Endothelial cell of umbilical vein (primary cell): Measurements from ENCODE around the gene ATOX1. TPM values are rescaled to one million over a fixed set of nuclear protein-coding genes. Genes with fewer than 3 reads are reported as not detected.

ENCODE experiments used
- BruUV-seq: library from RNA; stranded (reverse); fragments of 400-500 nt; replicated peaks from 2 replicates; lab custom pipeline; 2021; lab: Mats Ljungman, UMichigan
- CTCF ChIA-PET: fragments of 300-600, 350-600 bp; sonication (Branson Sonifier 250); formaldehyde crosslinking; loops from one replicate; lab custom pipeline; 2021; ENCODE audit warnings: antibody characterized with exemption, inconsistent platforms; lab: Charles Lee
- POLR2A ChIA-PET: fragments of 300-600, 350-600 bp; sonication (Branson Sonifier 250); formaldehyde crosslinking; loops from one replicate; lab custom pipeline; 2021; ENCODE audit warnings: antibody characterized with exemption, inconsistent platforms; lab: Charles Lee
- DNase-seq: peaks from one replicate; pipeline ENCODE4 v3.0.0-alpha.2; 2011; ENCODE audit warnings: low read depth, low spot score
- FAIRE-seq: peaks from 2 replicates; lab custom pipeline; 2011; peaks lifted over from hg19 to GRCh38; lab: Jason Lieb, UNC
- H2AFZ ChIP-seq: 2 replicates; pipeline ENCODE4 v1.6.0; 2012; ENCODE audit warnings: low read depth, low read length, control low read depth, inconsistent platforms
- H3K27ac ChIP-seq: 2 replicates; pipeline ENCODE4 v1.5.1; 2011; ENCODE audit warnings: low read depth, mild to moderate bottlenecking, control low read depth, low read length, moderate library complexity; ENCODE audit not compliant: insufficient read depth
- H3K27me3 ChIP-seq, 2 experiments: 2 replicates each; pipeline versions ENCODE4 v1.6.0 to v1.6.1; 2011; ENCODE audit warnings: low read length in 2 of 2, mixed read lengths in 1 of 2; ENCODE audit not compliant: control insufficient read depth in 2 of 2, insufficient read depth in 2 of 2
- H3K36me3 ChIP-seq, 2 experiments: 2 replicates in 1 of 2; 3 replicates in 1 of 2; pipeline ENCODE4 v1.5.1; 2011; ENCODE audit warnings: low read length in 2 of 2, mild to moderate bottlenecking in 1 of 2, moderate library complexity in 1 of 2; ENCODE audit not compliant: control insufficient read depth in 2 of 2, insufficient read depth in 2 of 2; ENCODE audit errors: extremely low read depth in 1 of 2
- H3K4me1 ChIP-seq: 3 replicates; pipeline ENCODE4 v1.5.1; 2011; ENCODE audit warnings: mild to moderate bottlenecking, low read length; ENCODE audit not compliant: control insufficient read depth, insufficient read depth; ENCODE audit errors: extremely low read depth
- H3K4me2 ChIP-seq: 2 replicates; pipeline ENCODE4 v1.6.1; 2011; ENCODE audit warnings: low read length, control low read depth, mixed read lengths; ENCODE audit not compliant: insufficient read depth
- H3K4me3 ChIP-seq, 3 experiments: fragments of 200-600 bp in 1 of 3; sonication (generic), shearing (Covaris generic) in 1 of 3; replicated peaks in 1 of 3; 2 replicates each; pipeline ENCODE4 v1.5.1; 2011 to 2016; ENCODE audit warnings: control low read depth in 3 of 3, low read length in 3 of 3, mild to moderate bottlenecking in 2 of 3, inconsistent platforms in 1 of 3, low read depth in 1 of 3, moderate library complexity in 1 of 3; ENCODE audit not compliant: insufficient read depth in 1 of 3
- H3K79me2 ChIP-seq: 2 replicates; pipeline ENCODE4 v1.6.0; 2012; ENCODE audit warnings: low read length, inconsistent platforms; ENCODE audit not compliant: control insufficient read depth, insufficient read depth
- H3K9ac ChIP-seq: replicated peaks from 2 replicates; pipeline ENCODE3; 2011; ENCODE audit warnings: low read length, control low read depth; ENCODE audit not compliant: insufficient read depth; ENCODE audit errors: extremely low read depth
- H3K9me1 ChIP-seq: replicated peaks from 3 replicates; pipeline ENCODE4 v1.6.0; 2011; ENCODE audit warnings: mild to moderate bottlenecking, low read length; ENCODE audit not compliant: control insufficient read depth, insufficient read depth; ENCODE audit errors: extremely low read depth
- H3K9me3 ChIP-seq: replicated peaks from 2 replicates; pipeline ENCODE4 v1.5.1; 2012; ENCODE audit warnings: low read length, inconsistent platforms; ENCODE audit not compliant: control insufficient read depth, insufficient read depth
- H4K20me1 ChIP-seq: replicated peaks from 2 replicates; pipeline ENCODE3; 2011; ENCODE audit warnings: mild to moderate bottlenecking, low read length; ENCODE audit not compliant: control insufficient read depth, insufficient read depth; ENCODE audit errors: extremely low read depth
- EZH2 ChIP-seq: IDR thresholded peaks from 2 replicates; pipeline ENCODE4 v1.6.1; 2012; ENCODE audit warnings: borderline replicate concordance, low read depth, mild to moderate bottlenecking, moderate library complexity, low read length, inconsistent platforms; ENCODE audit not compliant: severe bottlenecking
- FOS ChIP-seq: IDR thresholded peaks from 2 replicates; pipeline ENCODE4 v1.6.1; 2011; ENCODE audit warnings: mild to moderate bottlenecking, low read length, moderate library complexity, borderline replicate concordance; ENCODE audit not compliant: insufficient read depth
- GATA2 ChIP-seq: IDR thresholded peaks from 2 replicates; pipeline ENCODE4 v1.7.0; 2011; ENCODE audit warnings: low read depth, mild to moderate bottlenecking, moderate library complexity, mixed read lengths, low read length; ENCODE audit not compliant: insufficient read length, insufficient read depth
- JUN ChIP-seq: IDR thresholded peaks from 2 replicates; pipeline ENCODE4 v1.6.1; 2011; ENCODE audit warnings: borderline replicate concordance, low read depth; ENCODE audit not compliant: insufficient read length, insufficient read depth
- MYC ChIP-seq: IDR thresholded peaks from one replicate; pipeline ENCODE4 v1.6.1; 2011; ENCODE audit warnings: mild to moderate bottlenecking, low read depth, low read length
- POLR2A ChIP-seq: IDR thresholded peaks from 2 replicates; pipeline ENCODE4 v1.6.1; 2012; ENCODE audit warnings: low read depth, mild to moderate bottlenecking, control low read depth, low read length
- POLR2AphosphoS5 ChIP-seq: IDR thresholded peaks from 2 replicates; pipeline ENCODE4 v1.6.1; 2012; ENCODE audit warnings: low read depth, mild to moderate bottlenecking, control low read depth, low read length, moderate library complexity; ENCODE audit not compliant: insufficient read depth
- dilution Hi-C: fragments of 300-500 bp; cut with MboI; formaldehyde crosslinking; loops from one replicate; pipeline ENCODE4 v1.15.0; 2019; ENCODE audit warnings: low sequenced_read_pairs; ENCODE audit not compliant: extremely low pct_ligation_motif_present
- intact Hi-C: fragments of 100-400 bp; cut with micrococcal nuclease; formaldehyde crosslinking; loops from one replicate; pipeline ENCODE4 v1.10.0; 2022
- polyA plus RNA-seq, 4 experiments: library from polyadenylated mRNA; depleted of rRNA in 3 of 4; stranded (reverse) in 3 of 4; unstranded in 1 of 4; fragments of >200 nt; gene quantifications; 2 replicates each; pipeline versions ENCODE4 v1.2.1 to v1.2.3, GENCODE V29; 2011 to 2012; ENCODE audit warnings: missing spikeins in 1 of 4
- total RNA-seq: library from RNA; stranded (reverse); gene quantifications from 2 replicates; pipeline ENCODE4 v1.2.3, GENCODE V29; 2021
- TF ChIP-seq, protein P1 (sequence below), 2 donors: IDR thresholded peaks; 1 replicate in 1 of 2; 2 replicates in 1 of 2; pipeline ENCODE4 v1.5.1; 2011; ENCODE audit warnings: low read length in 2 of 2, mild to moderate bottlenecking in 2 of 2, moderate library complexity in 2 of 2, control low read depth in 1 of 2, inconsistent platforms in 1 of 2, low read depth in 1 of 2; ENCODE audit not compliant: insufficient read depth in 1 of 2; ENCODE audit errors: extremely low read depth in 1 of 2
- TF ChIP-seq, protein P2 (sequence below): IDR thresholded peaks from 2 replicates; pipeline ENCODE4 v1.6.1; 2011; ENCODE audit not compliant: insufficient read depth, insufficient read length

Gene ATOX1
- total and polyA plus RNA-seq, 2 donors (not counting 3 experiments of a cell fraction or from before 2014, with no cell fraction given) = 113 to 292 TPM

DNA sequence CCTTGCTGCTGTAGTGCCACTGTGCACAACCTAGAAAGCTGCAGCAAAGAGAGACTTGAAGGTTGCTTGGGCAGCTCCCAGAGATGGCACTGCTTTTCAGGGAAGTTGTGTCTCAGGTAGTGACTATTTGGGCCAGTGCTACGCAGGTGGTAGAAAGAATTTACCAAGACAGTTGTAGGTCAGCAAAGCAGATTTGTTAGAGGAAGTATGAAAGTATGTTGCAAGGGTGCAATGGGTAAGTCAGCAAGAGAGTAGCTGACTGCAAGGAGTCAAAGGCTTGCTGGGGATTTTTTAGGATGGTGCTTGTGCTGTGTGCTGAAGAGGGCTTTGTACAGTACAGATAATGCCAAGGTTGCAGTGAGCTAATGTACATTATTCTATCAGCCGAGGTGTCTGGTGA, 38.2 kb downstream of the ATOX1 start:
- Histone ChIP-seq H3K9me3 (no peaks in the 10 kb centered on the region), H2AFZ (no peak overlapping the region), H3K36me3 (no peaks in the 10 kb centered on the region), H3K27me3 (no peaks in the 10 kb centered on the region), H3K4me3 (no peak overlapping the region), H3K27ac (no peak overlapping the region), H3K9me1 (no peaks in the 10 kb centered on the region), H3K9ac (no peak overlapping the region), H4K20me1 (no peaks in the 10 kb centered on the region), H3K4me1 (no peaks in the 10 kb centered on the region), H3K4me2 (no peak overlapping the region), H3K79me2 (no peaks in the 10 kb centered on the region)
- FAIRE-seq = no peak
- no peak for DNase-seq
- POLR2A ChIA-PET = no interaction called here
- CTCF ChIA-PET = interaction anchor here (1.0 to 9.5 kb wide), 11 partner anchors 11 to 68 kb away, joined by 3 to 173 read pairs (median 9); partner anchors contain the start of gene SPARC
- TF ChIP-seq, protein P1, sequence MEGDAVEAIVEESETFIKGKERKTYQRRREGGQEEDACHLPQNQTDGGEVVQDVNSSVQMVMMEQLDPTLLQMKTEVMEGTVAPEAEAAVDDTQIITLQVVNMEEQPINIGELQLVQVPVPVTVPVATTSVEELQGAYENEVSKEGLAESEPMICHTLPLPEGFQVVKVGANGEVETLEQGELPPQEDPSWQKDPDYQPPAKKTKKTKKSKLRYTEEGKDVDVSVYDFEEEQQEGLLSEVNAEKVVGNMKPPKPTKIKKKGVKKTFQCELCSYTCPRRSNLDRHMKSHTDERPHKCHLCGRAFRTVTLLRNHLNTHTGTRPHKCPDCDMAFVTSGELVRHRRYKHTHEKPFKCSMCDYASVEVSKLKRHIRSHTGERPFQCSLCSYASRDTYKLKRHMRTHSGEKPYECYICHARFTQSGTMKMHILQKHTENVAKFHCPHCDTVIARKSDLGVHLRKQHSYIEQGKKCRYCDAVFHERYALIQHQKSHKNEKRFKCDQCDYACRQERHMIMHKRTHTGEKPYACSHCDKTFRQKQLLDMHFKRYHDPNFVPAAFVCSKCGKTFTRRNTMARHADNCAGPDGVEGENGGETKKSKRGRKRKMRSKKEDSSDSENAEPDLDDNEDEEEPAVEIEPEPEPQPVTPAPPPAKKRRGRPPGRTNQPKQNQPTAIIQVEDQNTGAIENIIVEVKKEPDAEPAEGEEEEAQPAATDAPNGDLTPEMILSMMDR (IDR thresholded peaks at IDR 0.05; ENCODE audit: extremely low read depth in 1 of 2, insufficient read depth in 1 of 2, low read depth in 1 of 2, low read length in 2 of 2) = no peak
- TF ChIP-seq POLR2AphosphoS5 (no peak), FOS (no peak), MYC (no peak), GATA2 (no peak), POLR2A (no peak), JUN (no peak), EZH2 (no peak)
- TF ChIP-seq, protein P2, sequence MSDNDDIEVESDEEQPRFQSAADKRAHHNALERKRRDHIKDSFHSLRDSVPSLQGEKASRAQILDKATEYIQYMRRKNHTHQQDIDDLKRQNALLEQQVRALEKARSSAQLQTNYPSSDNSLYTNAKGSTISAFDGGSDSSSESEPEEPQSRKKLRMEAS = no peak
- no TSS peak for BruUV-seq
- dilution Hi-C loops = no loop called here
- intact Hi-C loops = no loop called here
